GM19240 (cell line): ENCODE data around the gene SERBP1.

Experiments used
- DNase-seq: peaks from one replicate; pipeline ENCODE4 v3.0.0; 2011; ENCODE audit warnings: low spot score; ENCODE audit not compliant: insufficient read length

SERBP1 gene

DNA sequence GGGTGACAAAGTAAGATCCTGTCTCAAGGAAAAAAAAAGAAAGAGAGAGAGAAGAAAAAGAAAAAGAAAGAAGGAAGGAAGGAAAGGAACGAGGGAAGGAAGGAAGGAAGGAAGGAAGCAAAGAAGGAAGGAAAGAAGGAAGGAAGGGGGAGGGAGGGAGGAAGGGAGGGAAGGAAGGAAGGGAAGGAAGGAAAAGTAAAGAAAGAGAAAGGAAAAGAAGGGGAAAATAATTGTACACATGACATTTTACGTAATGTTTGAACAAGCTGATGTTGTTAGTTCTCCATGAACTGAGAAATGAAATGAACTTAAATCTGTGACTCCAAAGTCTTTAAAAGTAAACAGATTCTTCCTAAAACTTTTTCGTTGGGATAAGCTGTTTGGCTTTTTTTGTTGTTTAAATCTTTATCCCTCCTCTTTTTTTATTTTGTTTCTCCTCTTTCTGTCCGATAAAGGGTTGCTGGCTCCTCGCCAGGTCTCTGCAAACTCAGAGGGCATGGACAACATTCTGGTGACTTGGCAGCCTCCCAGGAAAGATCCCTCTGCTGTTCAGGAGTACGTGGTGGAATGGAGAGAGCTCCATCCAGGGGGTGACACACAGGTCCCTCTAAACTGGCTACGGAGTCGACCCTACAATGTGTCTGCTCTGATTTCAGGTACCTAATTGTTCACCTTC lies 62.7 kb downstream of the SERBP1 start:
- no peak for DNase-seq

DNA sequence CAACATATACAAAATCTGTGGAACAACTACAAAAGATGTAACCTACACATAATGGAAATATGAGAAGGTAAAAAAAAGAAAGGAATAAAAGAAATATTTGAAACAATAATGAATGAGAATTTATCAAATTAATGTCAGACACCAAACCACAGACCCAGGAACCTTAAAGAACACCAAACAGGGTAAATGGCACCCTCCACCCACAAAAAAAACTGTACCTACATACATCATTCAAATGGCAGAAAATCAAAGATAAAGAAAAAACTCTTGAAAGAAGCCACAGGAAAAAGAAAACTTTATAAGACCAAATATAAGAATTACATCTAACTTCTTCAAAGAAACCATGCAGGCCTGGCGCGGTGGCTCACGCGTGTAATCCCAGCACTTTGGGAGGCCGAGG lies 68.6 kb downstream of the SERBP1 start:
- no peak for DNase-seq

DNA sequence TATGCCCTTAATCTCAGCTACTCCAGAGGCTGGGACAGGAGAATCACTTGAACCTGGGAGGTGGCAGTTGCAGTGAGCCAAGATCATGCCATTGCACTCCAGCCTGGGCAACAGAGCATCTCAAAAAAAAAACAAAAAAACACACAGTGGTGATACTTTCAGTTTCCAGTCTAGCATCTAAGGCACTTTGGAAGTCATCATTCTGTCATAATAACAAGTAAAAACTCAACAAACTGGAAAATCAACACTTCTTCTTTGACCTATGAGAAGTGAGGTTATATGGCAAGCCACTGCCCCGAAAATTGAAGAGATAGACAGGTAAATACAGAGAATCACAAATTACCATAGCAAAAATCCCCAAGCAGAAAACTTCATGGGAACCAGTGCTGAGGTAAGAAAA lies 70.6 kb downstream of the SERBP1 start:
- DNase-seq: no peak
